BLaER1 (cell line): ENCODE results near the gene RASGRP1.

Source experiments
- H3K27ac ChIP-seq: shearing (Covaris generic); formaldehyde crosslinking; 2 replicates; pipeline ENCODE4 v1.8.1; 2022
- H3K27me3 ChIP-seq: shearing (Covaris generic); formaldehyde crosslinking; 2 replicates; pipeline ENCODE4 v1.8.1; 2022
- H3K36me3 ChIP-seq: shearing (Covaris generic); formaldehyde crosslinking; 2 replicates; pipeline ENCODE4 v1.8.1; 2022
- H3K4me1 ChIP-seq: shearing (Covaris generic); formaldehyde crosslinking; 2 replicates; pipeline ENCODE4 v1.8.1; 2022
- H3K4me2 ChIP-seq: shearing (Covaris generic); formaldehyde crosslinking; 2 replicates; pipeline ENCODE4 v1.8.1; 2022
- H3K4me3 ChIP-seq: shearing (Covaris generic); formaldehyde crosslinking; 2 replicates; pipeline ENCODE4 v1.8.1; 2022
- H3K9ac ChIP-seq: shearing (Covaris generic); formaldehyde crosslinking; 2 replicates; pipeline ENCODE4 v1.8.1; 2022
- H3K9me3 ChIP-seq: shearing (Covaris generic); formaldehyde crosslinking; 2 replicates; pipeline ENCODE4 v1.8.1; 2022
- H4K20me1 ChIP-seq: shearing (Covaris generic); formaldehyde crosslinking; 2 replicates; pipeline ENCODE4 v1.8.1; 2022
- Cebpa-rat ChIP-seq: shearing (Covaris generic); IDR thresholded peaks from 2 replicates; pipeline ENCODE4 v1.8.1; 2022

The RASGRP1 gene

GRCh38 chr15:38577424-38577987 is 12.9 kb upstream of the RASGRP1 start:
- Histone ChIP-seq H3K27me3 (no peaks in the 10 kb centered on the region), H3K9me3 (peaks cover 6% of the 10 kb centered on the region; the same call in 1 of the 2 replicates), H3K36me3 (no peaks in the 10 kb centered on the region), H4K20me1 (no peaks in the 10 kb centered on the region), H3K4me2 (no peak overlapping the region), H3K4me3 (no peak overlapping the region), H3K4me1 (no peaks in the 10 kb centered on the region), H3K27ac (no peak overlapping the region), H3K9ac (no peak overlapping the region)
- TF ChIP-seq Cebpa-rat, result no peak

DNA sequence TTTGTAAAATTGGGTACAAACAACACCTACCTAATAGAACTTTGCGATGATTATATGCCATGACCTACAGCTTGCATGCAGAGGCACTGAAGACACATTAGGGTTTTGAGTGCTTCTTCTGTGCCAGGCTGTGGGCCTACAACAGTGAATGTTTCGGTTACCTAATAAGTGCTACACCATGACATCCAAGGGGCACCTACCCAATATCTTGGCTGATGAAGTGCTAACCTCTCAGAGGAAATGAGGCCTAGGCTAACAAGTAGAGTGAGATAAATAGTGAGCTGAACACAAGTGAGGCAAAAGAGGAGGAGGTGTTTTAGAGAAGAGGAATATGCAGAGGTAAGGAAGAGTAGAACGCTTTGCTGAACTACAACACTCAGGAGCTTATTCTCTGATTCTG is 12.2 kb upstream of the RASGRP1 start:
- H3K4me1 ChIP-seq, result no peaks in the 10 kb centered on the region
- no peaks in the 10 kb centered on the region for H3K27me3 ChIP-seq
- no peak overlapping the region for H3K9ac ChIP-seq
- no peaks in the 10 kb centered on the region for H4K20me1 ChIP-seq
- no peak for TF ChIP-seq Cebpa-rat
- no peaks in the 10 kb centered on the region for H3K36me3 ChIP-seq
- H3K27ac ChIP-seq, result no peak overlapping the region
- H3K4me2 ChIP-seq, result no peak overlapping the region
- H3K4me3 ChIP-seq, result no peak overlapping the region
- peaks cover 8% of the 10 kb centered on the region; the same call in 1 of the 2 replicates for H3K9me3 ChIP-seq

DNA sequence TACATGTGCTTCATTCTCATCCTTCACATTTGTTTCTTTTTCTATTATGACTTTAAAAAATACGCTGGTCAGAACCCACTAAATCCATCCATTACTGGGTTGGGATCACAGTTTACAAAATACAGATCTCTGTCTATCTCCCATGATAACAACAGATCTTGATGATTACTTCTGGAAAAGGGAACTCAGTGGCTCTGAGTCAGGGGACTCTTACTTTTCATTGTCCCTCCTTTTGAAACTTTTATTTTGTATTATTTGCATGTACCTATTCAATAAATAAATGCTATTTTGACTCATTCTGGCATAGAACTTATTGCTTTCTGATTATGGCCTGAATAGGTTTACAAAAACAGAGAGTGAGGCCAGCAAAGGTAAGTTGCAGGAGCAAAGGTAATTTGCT is 11.6 kb upstream of the RASGRP1 start:
- Histone ChIP-seq H3K27me3 (no peaks in the 10 kb centered on the region), H3K27ac (no peak overlapping the region), H3K9me3 (peaks cover 8% of the 10 kb centered on the region; the same call in 1 of the 2 replicates), H3K4me2 (no peak overlapping the region), H3K36me3 (no peaks in the 10 kb centered on the region), H4K20me1 (no peaks in the 10 kb centered on the region), H3K4me3 (no peak overlapping the region), H3K9ac (no peak overlapping the region), H3K4me1 (no peaks in the 10 kb centered on the region)
- TF ChIP-seq Cebpa-rat, result no peak

- Histone ChIP-seq H3K27ac (0 out of 2 replicates have a peak overlapping the region, but pooled peaks have one; percentile 92), H3K36me3 (no peaks in the 10 kb centered on the region), H3K4me2 (peak overlapping the region; percentile 98), H4K20me1 (no peaks in the 10 kb centered on the region), H3K9me3 (0 out of 2 replicates have a peak, but pooled peaks cover 5% of the 10 kb centered on the region), H3K27me3 (no peaks in the 10 kb centered on the region), H3K4me1 (peaks cover 45% of the 10 kb centered on the region), H3K4me3 (peak overlapping the region; percentile 89), H3K9ac (peak overlapping the region; percentile 88)
- no peak for TF ChIP-seq Cebpa-rat
These were observed 665 bp upstream of the RASGRP1 start for GRCh38 chr15:38565287-38565670.

- peaks cover 11% of the 10 kb centered on the region for H3K36me3 ChIP-seq
- 0 out of 2 replicates have a peak, but pooled peaks cover 5% of the 10 kb centered on the region for H3K9me3 ChIP-seq
- peaks cover 45% of the 10 kb centered on the region for H3K4me1 ChIP-seq
- peak overlapping the region; percentile 92 for H3K27ac ChIP-seq
- H3K27me3 ChIP-seq, result no peaks in the 10 kb centered on the region
- no peak for TF ChIP-seq Cebpa-rat
- peak overlapping the region; percentile 98 for H3K4me2 ChIP-seq
- H3K9ac ChIP-seq, result peak overlapping the region; percentile 88
- peak overlapping the region; percentile 89 for H3K4me3 ChIP-seq
- H4K20me1 ChIP-seq, result no peaks in the 10 kb centered on the region
These were observed 693 bp downstream of the RASGRP1 start for GRCh38 chr15:38563723-38564519.

GRCh38 chr15:38562278-38562677 is 2.3 kb downstream of the RASGRP1 start:
- no peak for TF ChIP-seq Cebpa-rat
- H3K9ac ChIP-seq, result no peak overlapping the region
- H4K20me1 ChIP-seq, result no peaks in the 10 kb centered on the region
- H3K4me2 ChIP-seq, result no peak overlapping the region; the same call in 1 of the 2 replicates
- H3K27ac ChIP-seq, result no peak overlapping the region
- H3K36me3 ChIP-seq, result peaks cover 28% of the 10 kb centered on the region
- H3K4me3 ChIP-seq, result no peak overlapping the region
- no peaks in the 10 kb centered on the region for H3K27me3 ChIP-seq
- H3K4me1 ChIP-seq, result peaks cover 45% of the 10 kb centered on the region
- H3K9me3 ChIP-seq, result no peaks in the 10 kb centered on the region

DNA sequence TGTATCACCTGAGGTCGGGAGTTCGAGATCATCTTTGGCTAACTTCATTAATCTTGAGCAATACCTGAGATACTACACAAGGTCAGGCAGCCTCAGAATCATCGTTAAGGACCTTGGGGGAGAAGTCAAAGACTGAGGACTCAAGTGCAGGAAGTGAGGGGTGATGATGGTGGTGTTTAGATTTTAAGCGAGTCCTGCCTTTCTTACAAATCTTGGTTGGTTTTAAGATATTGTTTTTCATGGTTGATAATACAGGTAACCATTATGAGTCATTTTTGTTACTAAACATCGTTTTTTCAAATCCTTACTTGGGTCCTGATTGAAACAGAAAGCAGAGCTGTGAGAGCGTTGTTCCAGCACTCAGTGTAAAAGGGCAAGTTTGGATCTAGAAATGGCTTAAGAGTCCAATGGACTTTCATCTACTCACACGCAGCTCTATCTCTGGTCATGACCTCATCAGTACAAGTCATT is 4.1 kb downstream of the RASGRP1 start:
- Histone ChIP-seq H3K4me2 (no peak overlapping the region), H4K20me1 (no peaks in the 10 kb centered on the region), H3K27ac (no peak overlapping the region), H3K27me3 (no peaks in the 10 kb centered on the region), H3K36me3 (peaks cover 46% of the 10 kb centered on the region), H3K9me3 (no peaks in the 10 kb centered on the region), H3K9ac (no peak overlapping the region), H3K4me3 (no peak overlapping the region), H3K4me1 (peaks cover 28% of the 10 kb centered on the region)
- TF ChIP-seq Cebpa-rat, result no peak

GRCh38 chr15:38559636-38560307 is 4.8 kb downstream of the RASGRP1 start:
- Histone ChIP-seq H3K27ac (no peak overlapping the region), H4K20me1 (peaks cover 6% of the 10 kb centered on the region), H3K4me2 (no peak overlapping the region), H3K4me3 (no peak overlapping the region), H3K27me3 (no peaks in the 10 kb centered on the region), H3K4me1 (peaks cover 21% of the 10 kb centered on the region), H3K36me3 (peaks cover 53% of the 10 kb centered on the region), H3K9ac (no peak overlapping the region), H3K9me3 (no peaks in the 10 kb centered on the region)
- TF ChIP-seq Cebpa-rat, result no peak

DNA sequence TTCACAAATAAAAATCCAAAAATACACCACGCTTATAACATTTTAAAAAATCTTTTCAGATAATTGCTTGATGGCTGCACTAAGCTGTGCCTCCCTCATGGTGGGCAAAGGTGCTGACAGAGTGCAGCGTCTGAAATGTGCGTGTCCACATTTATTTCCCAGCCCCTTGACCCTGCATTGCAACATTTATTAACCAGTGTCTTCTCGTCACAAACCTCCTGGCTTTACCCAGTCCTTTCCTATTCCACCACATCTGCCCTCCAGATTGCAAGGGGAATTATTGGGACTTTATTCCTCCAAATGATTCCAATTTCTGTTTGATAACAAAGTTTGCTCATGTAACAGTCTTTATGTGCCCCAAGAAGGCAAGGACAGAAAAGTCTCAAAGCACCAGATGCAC is 5.5 kb downstream of the RASGRP1 start:
- no peaks in the 10 kb centered on the region for H3K27me3 ChIP-seq
- H3K9ac ChIP-seq, result no peak overlapping the region
- H4K20me1 ChIP-seq, result peaks cover 12% of the 10 kb centered on the region
- peaks cover 57% of the 10 kb centered on the region for H3K36me3 ChIP-seq
- H3K4me3 ChIP-seq, result no peak overlapping the region
- no peak overlapping the region for H3K4me2 ChIP-seq
- no peak for TF ChIP-seq Cebpa-rat
- H3K9me3 ChIP-seq, result no peaks in the 10 kb centered on the region
- no peak overlapping the region for H3K27ac ChIP-seq
- H3K4me1 ChIP-seq, result peaks cover 21% of the 10 kb centered on the region
